Right lobe of liver (tissue), 4 donors: Measurements from ENCODE around the gene CNTN5.

ENCODE experiments used
- POLR2A ChIP-seq: fragments of 450-650 bp; IDR thresholded peaks from one replicate; pipeline ENCODE4 v1.6.1; 2017; ENCODE audit warnings: antibody characterized with exemption, mild to moderate bottlenecking
- TF ChIP-seq, protein P1 (sequence below), 4 donors: fragments of 200-600 bp in 3 of 4; fragments of 450-650 bp in 1 of 4; IDR thresholded peaks; one replicate each; pipeline versions ENCODE4 v1.5.1 to v1.8.0; 2016 to 2022; ENCODE audit warnings: antibody characterized with exemption in 4 of 4, mild to moderate bottlenecking in 2 of 4
- donor health status: DM: no; HTN: no; CAD: no.
- donor health status: DM: no; HTN: no; CAD: no.
- donor health status: DM: no; HTN: yes; CAD: no.

DNA sequence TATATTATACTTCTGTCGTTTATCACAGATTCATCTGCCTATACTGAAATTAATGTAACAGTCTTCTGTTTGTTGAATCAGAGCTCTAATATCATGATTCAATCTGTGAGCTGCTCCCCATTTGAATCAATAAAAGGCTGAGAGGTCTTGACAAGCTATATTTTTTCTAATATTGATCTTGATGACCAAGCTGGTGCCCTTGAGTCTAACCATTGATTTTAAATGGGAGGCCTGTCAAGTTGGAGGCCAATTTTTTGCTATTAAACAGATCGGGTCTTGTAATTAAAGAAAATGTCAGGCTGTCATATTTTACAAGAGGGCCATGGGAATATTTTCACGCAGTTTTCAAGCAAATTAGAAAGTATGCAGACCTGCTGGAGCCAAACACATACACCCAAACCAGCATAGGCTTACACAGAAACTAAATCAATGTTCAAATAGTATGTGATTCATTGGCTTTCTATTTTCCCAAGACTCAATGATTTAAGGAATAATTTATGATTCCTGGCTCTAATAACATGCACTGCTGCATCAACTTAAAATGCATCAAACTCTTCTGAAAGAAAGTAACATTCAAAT is 286.9 kb downstream of the CNTN5 start:
- TF ChIP-seq POLR2A, result no peak
- TF ChIP-seq, protein P1, sequence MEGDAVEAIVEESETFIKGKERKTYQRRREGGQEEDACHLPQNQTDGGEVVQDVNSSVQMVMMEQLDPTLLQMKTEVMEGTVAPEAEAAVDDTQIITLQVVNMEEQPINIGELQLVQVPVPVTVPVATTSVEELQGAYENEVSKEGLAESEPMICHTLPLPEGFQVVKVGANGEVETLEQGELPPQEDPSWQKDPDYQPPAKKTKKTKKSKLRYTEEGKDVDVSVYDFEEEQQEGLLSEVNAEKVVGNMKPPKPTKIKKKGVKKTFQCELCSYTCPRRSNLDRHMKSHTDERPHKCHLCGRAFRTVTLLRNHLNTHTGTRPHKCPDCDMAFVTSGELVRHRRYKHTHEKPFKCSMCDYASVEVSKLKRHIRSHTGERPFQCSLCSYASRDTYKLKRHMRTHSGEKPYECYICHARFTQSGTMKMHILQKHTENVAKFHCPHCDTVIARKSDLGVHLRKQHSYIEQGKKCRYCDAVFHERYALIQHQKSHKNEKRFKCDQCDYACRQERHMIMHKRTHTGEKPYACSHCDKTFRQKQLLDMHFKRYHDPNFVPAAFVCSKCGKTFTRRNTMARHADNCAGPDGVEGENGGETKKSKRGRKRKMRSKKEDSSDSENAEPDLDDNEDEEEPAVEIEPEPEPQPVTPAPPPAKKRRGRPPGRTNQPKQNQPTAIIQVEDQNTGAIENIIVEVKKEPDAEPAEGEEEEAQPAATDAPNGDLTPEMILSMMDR (IDR thresholded peaks at IDR 0.05), result no peak
